Cardiac muscle cell (in vitro differentiated cells and primary cell): ENCODE measurements around the gene SULT2A1. TPM values are rescaled to one million over a fixed set of nuclear protein-coding genes. Genes with fewer than 3 reads are reported as not detected.

Experiments
- DNase-seq, 2 donors: peaks; one replicate each; pipeline versions ENCODE4 v3.0.0 to v3.0.0-alpha.2; 2010 to 2017; ENCODE audit warnings: low read depth in 1 of 2, low spot score in 1 of 2
- H3K27ac ChIP-seq: fragments of 200-600 bp; sonication (generic); 2 replicates; pipeline ENCODE4 v1.5.1; 2016
- H3K27me3 ChIP-seq: fragments of 200-600 bp; sonication (generic); 2 replicates; pipeline ENCODE4 v1.6.0; 2016; ENCODE audit warnings: control low read depth
- H3K36me3 ChIP-seq: fragments of 200-600 bp; sonication (generic); 2 replicates; pipeline ENCODE4 v1.5.1; 2016; ENCODE audit warnings: control low read depth
- H3K4me1 ChIP-seq: fragments of 200-600 bp; sonication (generic); 2 replicates; pipeline ENCODE4 v1.8.1; 2017; ENCODE audit warnings: low read depth, mild to moderate bottlenecking, mixed run types
- H3K4me3 ChIP-seq: fragments of 200-600 bp; sonication (generic); 2 replicates; pipeline ENCODE4 v1.5.1; 2016; ENCODE audit warnings: mild to moderate bottlenecking
- H3K9me3 ChIP-seq: fragments of 200-600 bp; sonication (generic); 2 replicates; pipeline ENCODE4 v1.5.1; 2017; ENCODE audit warnings: low read depth, mild to moderate bottlenecking, control low read depth
- polyA plus RNA-seq: library from polyadenylated mRNA; unstranded; fragments of >200 nt; fragmentation: Nextera tagmentation; extraction: Ambion mirVana; gene quantifications from 2 replicates; pipeline ENCODE4 v1.2.1, GENCODE V29; 2016
- total RNA-seq: library from RNA; depleted of rRNA; stranded (reverse); fragments of >200 nt; gene quantifications from 2 replicates; pipeline ENCODE4 v1.2.3, GENCODE V29; 2016
- TF ChIP-seq, protein P1 (sequence below): IDR thresholded peaks from 2 replicates; pipeline ENCODE4 v1.5.1; 2012; ENCODE audit warnings: low read depth, mild to moderate bottlenecking, low read length

Gene SULT2A1
- total and polyA plus RNA-seq, 2 experiments from 2014 or later = 0.09 TPM; not detected in 1

DNA sequence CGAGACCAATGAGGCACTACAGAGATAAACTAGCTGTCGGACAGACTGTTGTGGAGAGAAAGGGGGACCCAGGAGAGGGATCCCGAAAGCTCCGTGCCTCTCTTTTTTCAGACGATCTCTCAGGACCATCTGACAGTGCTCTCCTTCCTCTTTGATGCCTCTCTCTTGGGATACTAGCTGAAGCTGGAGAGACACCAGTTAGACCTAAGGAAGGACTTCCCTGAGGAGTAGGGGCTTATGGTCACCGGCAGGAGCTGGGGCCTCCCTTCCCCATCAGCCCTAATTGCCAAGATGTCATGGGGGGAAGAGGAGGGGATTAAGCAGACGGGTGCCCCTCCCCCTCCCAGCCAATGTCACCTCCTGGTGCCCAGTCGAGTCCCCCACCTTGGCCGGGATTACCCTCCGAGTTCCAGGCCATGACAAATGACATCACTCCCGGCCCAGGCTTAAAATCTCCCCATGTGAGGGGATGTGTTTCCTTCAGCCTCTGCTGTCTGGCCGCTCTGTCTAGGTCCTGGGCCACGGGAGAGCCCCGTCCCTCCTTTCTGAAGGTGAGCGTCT is 64.6 kb downstream of the SULT2A1 start, which contains the start of gene CRX:
Gene CRX, plus strand, starts transcription at position 478 of the 561 bp plus-strand sequence. CDS start 12,507 bp downstream, outside the sequence.
- H3K4me3 ChIP-seq = no peak within 1 kb of the TSS
- H3K27me3 ChIP-seq = no peaks in the 10 kb centered on the region
- DNase-seq = no peak
- TF ChIP-seq, protein P1, sequence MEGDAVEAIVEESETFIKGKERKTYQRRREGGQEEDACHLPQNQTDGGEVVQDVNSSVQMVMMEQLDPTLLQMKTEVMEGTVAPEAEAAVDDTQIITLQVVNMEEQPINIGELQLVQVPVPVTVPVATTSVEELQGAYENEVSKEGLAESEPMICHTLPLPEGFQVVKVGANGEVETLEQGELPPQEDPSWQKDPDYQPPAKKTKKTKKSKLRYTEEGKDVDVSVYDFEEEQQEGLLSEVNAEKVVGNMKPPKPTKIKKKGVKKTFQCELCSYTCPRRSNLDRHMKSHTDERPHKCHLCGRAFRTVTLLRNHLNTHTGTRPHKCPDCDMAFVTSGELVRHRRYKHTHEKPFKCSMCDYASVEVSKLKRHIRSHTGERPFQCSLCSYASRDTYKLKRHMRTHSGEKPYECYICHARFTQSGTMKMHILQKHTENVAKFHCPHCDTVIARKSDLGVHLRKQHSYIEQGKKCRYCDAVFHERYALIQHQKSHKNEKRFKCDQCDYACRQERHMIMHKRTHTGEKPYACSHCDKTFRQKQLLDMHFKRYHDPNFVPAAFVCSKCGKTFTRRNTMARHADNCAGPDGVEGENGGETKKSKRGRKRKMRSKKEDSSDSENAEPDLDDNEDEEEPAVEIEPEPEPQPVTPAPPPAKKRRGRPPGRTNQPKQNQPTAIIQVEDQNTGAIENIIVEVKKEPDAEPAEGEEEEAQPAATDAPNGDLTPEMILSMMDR = no peak
- H3K27ac ChIP-seq = no peak within 1 kb of the TSS
- peaks cover 11% of the 10 kb centered on the region for H3K4me1 ChIP-seq
- H3K36me3 ChIP-seq = no peaks in the 10 kb centered on the region
- H3K9me3 ChIP-seq = no peaks in the 10 kb centered on the region

Other genes with a start within 250 kb of the SULT2A1 start
- gene EHD2, start 172.9 kb downstream of the SULT2A1 start, total RNA-seq = 0.95 and 2.1 TPM in 2 replicates
- gene EHD2, start 172.9 kb downstream of the SULT2A1 start, polyA plus RNA-seq = 0.64 and 2.7 TPM in 2 replicates
- 149 and 278 TPM in 2 replicates for gene NOP53, start 140.8 kb downstream of the SULT2A1 start, total RNA-seq
- gene NOP53, start 140.8 kb downstream of the SULT2A1 start, polyA plus RNA-seq = 81.8 and 112 TPM in 2 replicates
- 1,194 and 1,690 TPM in 2 replicates for gene SELENOW, start 107.6 kb downstream of the SULT2A1 start, total RNA-seq
- 1,855 and 2,152 TPM in 2 replicates for gene SELENOW, start 107.6 kb downstream of the SULT2A1 start, polyA plus RNA-seq
- not detected in 2 replicates for gene TPRX1, start 81.8 kb downstream of the SULT2A1 start, total RNA-seq
- gene TPRX1, start 81.8 kb downstream of the SULT2A1 start, polyA plus RNA-seq = not detected in 2 replicates
- 0.11 and 0.15 TPM in 2 replicates for gene CRX, start 64.4 kb downstream of the SULT2A1 start, total RNA-seq
- gene CRX, start 64.4 kb downstream of the SULT2A1 start, polyA plus RNA-seq = 0.04 and 0.06 TPM in 2 replicates
- not detected in 2 replicates for gene TPRX2, start 27.1 kb downstream of the SULT2A1 start, total RNA-seq
- gene TPRX2, start 27.1 kb downstream of the SULT2A1 start, polyA plus RNA-seq = not detected in 2 replicates
- not detected in 2 replicates for gene BSPH1, start 105.9 kb upstream of the SULT2A1 start, total RNA-seq
- gene BSPH1, start 105.9 kb upstream of the SULT2A1 start, polyA plus RNA-seq = not detected in 2 replicates
- not detected in 2 replicates for gene ELSPBP1, start 108.3 kb upstream of the SULT2A1 start, total RNA-seq
- gene ELSPBP1, start 108.3 kb upstream of the SULT2A1 start, polyA plus RNA-seq = not detected in 2 replicates
- gene CABP5, start 157.8 kb upstream of the SULT2A1 start, total RNA-seq = not detected in 2 replicates
- gene CABP5, start 157.8 kb upstream of the SULT2A1 start, polyA plus RNA-seq = not detected in 2 replicates
- 1.5 and 4.5 TPM in 2 replicates for gene PLA2G4C, start 224.5 kb upstream of the SULT2A1 start, total RNA-seq
- 4.3 and 5.5 TPM in 2 replicates for gene PLA2G4C, start 224.5 kb upstream of the SULT2A1 start, polyA plus RNA-seq